GM12872 (cell line): Measurements from ENCODE around the gene NAXD.

ENCODE experiments used
- CTCF ChIP-seq: IDR thresholded peaks from 3 replicates; pipeline ENCODE4 v1.5.1; 2011; ENCODE audit warnings: low read depth, mild to moderate bottlenecking, low read length, moderate library complexity; ENCODE audit not compliant: insufficient read depth

Gene NAXD

GRCh38 chr13:110644892-110645521, 29.7 kb downstream of the NAXD start:
- no peak for TF ChIP-seq CTCF

- no peak for TF ChIP-seq CTCF
These were observed 30.4 kb downstream of the NAXD start for GRCh38 chr13:110645750-110646149.

- TF ChIP-seq CTCF: no peak
These were observed 31.4 kb downstream of the NAXD start for GRCh38 chr13:110646442-110647364.

- no peak for TF ChIP-seq CTCF
These were observed 32.0 kb downstream of the NAXD start for GRCh38 chr13:110647365-110647737.

GRCh38 chr13:110648146-110648819, 32.9 kb downstream of the NAXD start:
- TF ChIP-seq CTCF: no peak

- no peak for TF ChIP-seq CTCF
These were observed 33.6 kb downstream of the NAXD start for GRCh38 chr13:110648848-110649421.

- TF ChIP-seq CTCF: no peak
These were observed 34.2 kb downstream of the NAXD start for GRCh38 chr13:110649551-110649950.
